WERI-Rb-1 (cell line): Measurements from ENCODE around the gene SFTPA2.
"Not testable (repeated sequence)": the region's sequence is repeated elsewhere in the genome, so short reads cannot be mapped to it uniquely, and the experiment has no call there.

ENCODE experiments used
- DNase-seq: peaks from one replicate; pipeline ENCODE4 v3.0.0-alpha.2; 2020
- H3K27ac ChIP-seq: fragments of 250-450 bp; sonication (Bioruptor Pico); 2 replicates; pipeline ENCODE4 v1.5.1; 2020; ENCODE audit warnings: mild to moderate bottlenecking, moderate library complexity
- H3K27me3 ChIP-seq: fragments of 250-450 bp; sonication (Bioruptor Pico); 2 replicates; pipeline ENCODE4 v1.5.1; 2021; ENCODE audit warnings: mild to moderate bottlenecking, low read depth, moderate library complexity; ENCODE audit not compliant: insufficient read depth, severe bottlenecking
- H3K36me3 ChIP-seq: fragments of 250-450 bp; sonication (Bioruptor Pico); 2 replicates; pipeline ENCODE4 v1.5.1; 2020; ENCODE audit warnings: mild to moderate bottlenecking, moderate library complexity
- H3K4me3 ChIP-seq: 2 replicates; pipeline ENCODE4 v1.5.1; 2011; ENCODE audit warnings: low read depth, mild to moderate bottlenecking, control low read depth, low read length
- H3K9me3 ChIP-seq: fragments of 250-450 bp; sonication (Bioruptor Pico); 2 replicates; pipeline ENCODE4 v1.5.1; 2021; ENCODE audit warnings: mild to moderate bottlenecking, moderate library complexity; ENCODE audit not compliant: severe bottlenecking
- CTCF ChIP-seq: IDR thresholded peaks from 2 replicates; pipeline ENCODE4 v1.5.1; 2011; ENCODE audit warnings: low read depth, mild to moderate bottlenecking, control low read depth, inconsistent platforms, low read length

SFTPA2 gene

GRCh38 chr10:79601939-79602338 lies 41.7 kb upstream of the SFTPA2 start:
- TF ChIP-seq CTCF = no peak
- no peak overlapping the region for H3K27ac ChIP-seq

GRCh38 chr10:79599644-79600043 lies 39.4 kb upstream of the SFTPA2 start:
- DNase-seq, H3K36me3 ChIP-seq, H3K27ac ChIP-seq, H3K9me3 ChIP-seq, H3K27me3 ChIP-seq, H3K4me3 ChIP-seq: not testable (repeated sequence)

More at GRCh38 chr10:79601939-79602338, 41.7 kb upstream of the SFTPA2 start:
- no peak for DNase-seq
- Histone ChIP-seq H3K4me3 (no peak overlapping the region), H3K27me3 (no peaks in the 10 kb centered on the region), H3K36me3 (no peaks in the 10 kb centered on the region), H3K9me3 (peaks cover 4% of the 10 kb centered on the region)

- no peak for DNase-seq
- Histone ChIP-seq H3K9me3 (peaks cover 6% of the 10 kb centered on the region), H3K27me3 (no peaks in the 10 kb centered on the region), H3K36me3 (no peaks in the 10 kb centered on the region), H3K4me3 (no peak overlapping the region), H3K27ac (no peak overlapping the region)
- no peak for TF ChIP-seq CTCF
Measured at GRCh38 chr10:79595510-79595909, 35.3 kb upstream of the SFTPA2 start.

GRCh38 chr10:79594565-79594964 lies 34.4 kb upstream of the SFTPA2 start:
- H3K27ac ChIP-seq, H3K27me3 ChIP-seq, H3K4me3 ChIP-seq, H3K9me3 ChIP-seq, DNase-seq, H3K36me3 ChIP-seq: not testable (repeated sequence)

GRCh38 chr10:79593377-79593776 lies 33.2 kb upstream of the SFTPA2 start:
- H3K9me3 ChIP-seq = peaks cover 6% of the 10 kb centered on the region
- no peaks in the 10 kb centered on the region for H3K36me3 ChIP-seq
- DNase-seq = no peak
- TF ChIP-seq CTCF = no peak
- no peak overlapping the region for H3K27ac ChIP-seq
- H3K27me3 ChIP-seq = no peaks in the 10 kb centered on the region
- H3K4me3 ChIP-seq = no peak overlapping the region

GRCh38 chr10:79588800-79589199 lies 28.6 kb upstream of the SFTPA2 start:
- no peak overlapping the region for H3K4me3 ChIP-seq
- no peak for TF ChIP-seq CTCF
- no peaks in the 10 kb centered on the region for H3K36me3 ChIP-seq
- H3K27ac ChIP-seq = no peak overlapping the region
- H3K9me3 ChIP-seq = no peaks in the 10 kb centered on the region
- no peak for DNase-seq
- H3K27me3 ChIP-seq = no peaks in the 10 kb centered on the region

- Histone ChIP-seq H3K27me3 (no peaks in the 10 kb centered on the region), H3K27ac (no peak overlapping the region), H3K36me3 (no peaks in the 10 kb centered on the region), H3K9me3 (no peaks in the 10 kb centered on the region), H3K4me3 (no peak overlapping the region)
- TF ChIP-seq CTCF = no peak
- DNase-seq = no peak
Measured at GRCh38 chr10:79586933-79587332, 26.7 kb upstream of the SFTPA2 start.
